DMS153 treated with DMSO at 0.1 percent for 48 hours (cell line): ENCODE data around the gene CD163.
"Not testable (repeated sequence)": the region's sequence is repeated elsewhere in the genome, so short reads cannot be mapped to it uniquely, and the experiment has no call there.

Experiments used
- DNase-seq: peaks from one replicate; lab custom pipeline; 2025; ENCODE audit not compliant: unreplicated experiment; lab: John Stamatoyannopoulos, UW

CD163 gene

DNA sequence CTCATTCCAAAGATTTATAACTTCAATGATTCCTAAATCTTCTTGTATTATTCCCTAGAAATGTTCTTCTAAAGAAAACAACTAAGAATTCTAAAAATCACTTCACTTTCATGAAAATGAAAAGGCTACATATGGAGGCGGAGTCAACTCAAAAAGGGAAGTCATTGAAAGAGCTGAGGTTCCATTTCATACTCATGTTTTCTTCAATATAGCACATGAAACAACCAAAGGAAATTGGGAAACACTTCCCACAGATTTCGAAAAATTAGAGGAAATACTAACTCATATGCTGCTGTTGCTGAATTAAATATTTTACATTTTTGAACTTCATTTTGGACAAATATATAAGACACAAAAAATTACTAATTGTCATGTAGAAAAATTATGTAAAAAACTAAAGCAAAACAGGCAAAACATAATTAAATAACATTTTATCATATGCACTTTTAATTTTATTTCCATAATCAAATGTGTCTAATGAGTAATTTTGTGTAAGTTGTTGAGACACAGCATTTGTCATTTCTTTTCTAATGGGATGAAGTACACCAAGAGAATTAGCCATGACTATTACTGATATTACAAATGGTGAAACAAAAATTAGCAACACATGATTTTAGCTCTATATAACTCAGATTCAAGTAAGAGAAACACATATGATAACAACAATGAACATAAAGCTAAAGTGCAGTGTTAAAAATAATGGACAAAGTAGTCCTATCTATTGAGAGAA lies at the start of gene CD163:
Gene CD163 (minus strand): TSS at position 92 of the 730 bp plus-strand sequence. CDS start 87 bp downstream, at position 5.
- no peak for DNase-seq

DNA sequence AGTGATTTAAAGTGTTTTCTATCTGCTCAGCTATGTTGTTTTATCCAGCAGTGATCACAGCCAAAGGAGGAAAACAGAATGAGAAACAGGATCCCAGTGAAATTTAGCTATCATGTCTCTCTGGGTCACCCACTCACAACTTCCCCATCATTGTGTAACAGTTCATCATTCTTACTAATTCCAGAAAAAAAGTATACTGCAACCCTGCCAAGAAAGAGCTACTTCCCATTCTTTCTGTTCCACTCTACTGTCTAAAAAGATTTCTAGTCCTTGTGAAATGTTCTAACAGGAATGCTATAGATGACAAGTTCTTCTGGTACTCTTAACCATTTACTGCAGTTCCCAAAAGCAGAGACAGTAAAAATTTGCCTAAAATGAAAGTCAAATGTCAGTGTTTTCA lies 39.2 kb upstream of the CD163 start:
- DNase-seq = no peak

DNA sequence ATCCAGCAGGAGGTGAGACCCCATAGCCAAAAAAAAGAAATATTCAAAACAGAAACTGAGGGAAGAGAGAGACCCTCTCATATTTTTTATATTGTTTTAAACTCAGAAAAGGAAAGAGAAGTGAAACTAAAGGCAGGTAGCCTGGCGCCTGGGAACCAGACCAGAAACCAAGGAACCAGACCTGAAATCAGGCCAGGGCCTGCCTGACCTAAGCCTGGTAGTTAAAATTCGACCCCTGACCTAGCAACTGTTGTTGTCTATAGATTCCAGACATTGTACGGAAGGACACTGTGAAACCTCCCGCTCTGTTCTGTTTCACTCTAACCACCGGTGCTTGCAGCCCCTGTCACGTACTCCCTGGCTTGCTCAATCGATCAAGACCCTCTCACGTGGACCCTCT lies 38.5 kb upstream of the CD163 start:
- no peak for DNase-seq

GRCh38 chr12:7514416-7514815 lies 10.8 kb upstream of the CD163 start:
- DNase-seq = no peak

- DNase-seq = no peak
These were observed 9.0 kb upstream of the CD163 start for GRCh38 chr12:7512553-7512952.

DNA sequence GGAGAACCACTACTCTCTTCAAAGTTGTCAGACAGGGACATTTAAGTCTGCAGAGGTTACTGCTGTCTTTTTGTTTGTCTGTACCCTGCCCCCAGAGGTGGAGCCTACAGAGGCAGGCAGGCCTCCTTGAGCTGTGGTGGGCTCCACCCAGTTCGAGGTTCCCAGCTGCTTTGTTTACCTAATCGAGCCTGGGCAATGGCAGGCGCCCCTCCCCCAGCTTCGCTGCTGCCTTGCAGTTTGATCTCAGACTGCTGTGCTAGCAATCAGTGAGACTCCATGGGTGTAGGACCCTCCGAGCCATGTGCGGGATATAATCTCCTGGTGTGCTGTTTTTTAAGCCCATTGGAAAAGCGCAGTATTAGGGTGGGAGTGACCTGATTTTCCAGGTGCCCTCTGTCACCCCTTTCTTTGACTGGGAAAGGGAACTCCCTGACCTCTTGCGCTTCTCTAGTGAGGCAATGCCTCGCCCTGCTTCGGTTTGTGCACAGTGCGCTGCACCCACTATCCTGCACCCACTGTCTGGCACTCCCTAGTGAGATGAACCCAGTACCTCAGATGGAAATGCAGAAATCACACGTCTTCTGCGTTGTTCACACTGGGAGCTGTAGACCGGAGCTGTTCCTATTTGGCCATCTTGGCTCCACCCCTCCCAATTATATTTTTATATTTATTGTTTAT lies 6.4 kb upstream of the CD163 start:
- DNase-seq = not testable (repeated sequence)

GRCh38 chr12:7502612-7503011 lies 965 bp downstream of the CD163 start:
- no peak for DNase-seq

GRCh38 chr12:7501031-7501588 lies 2.5 kb downstream of the CD163 start:
- no peak for DNase-seq

DNA sequence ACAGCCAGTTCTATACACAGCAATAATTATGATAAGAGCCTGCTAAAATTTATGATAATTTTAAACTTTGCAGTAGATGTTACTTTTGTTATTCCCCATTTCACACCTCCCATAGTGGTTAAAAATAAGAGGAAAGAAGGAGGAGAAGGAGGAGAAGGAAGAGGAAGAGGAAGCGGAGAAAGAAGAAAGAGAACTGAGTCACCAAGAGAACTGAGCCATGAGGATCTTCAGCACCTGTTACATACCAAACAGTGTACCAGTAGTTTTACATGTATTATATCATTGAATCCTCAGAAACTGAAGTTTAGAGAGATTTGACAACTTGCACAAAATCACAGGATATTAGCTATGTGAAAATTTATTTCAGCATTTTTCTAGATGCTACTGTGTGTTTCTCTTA lies 3.9 kb downstream of the CD163 start:
- no peak for DNase-seq

GRCh38 chr12:7498809-7499208 lies 4.8 kb downstream of the CD163 start:
- no peak for DNase-seq

DNA sequence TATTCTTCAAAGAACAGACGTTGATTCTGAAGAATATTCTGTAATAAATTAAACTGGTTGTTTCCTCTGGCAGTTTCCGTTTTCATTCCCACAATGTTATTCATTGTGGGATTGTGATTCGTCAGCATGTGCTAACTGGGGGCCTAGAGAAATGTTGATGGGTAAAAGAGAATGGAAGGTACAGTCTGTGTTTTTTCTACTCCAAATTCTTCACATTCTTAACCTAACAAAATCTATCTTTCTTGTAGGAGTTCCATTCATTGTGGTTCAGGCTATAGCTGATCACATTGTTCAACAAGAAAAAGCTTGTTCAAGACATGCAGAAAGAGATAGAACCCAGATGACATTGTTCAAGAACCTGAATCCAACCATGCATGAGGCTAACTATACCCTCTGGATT lies 5.9 kb downstream of the CD163 start:
- DNase-seq = no peak

GRCh38 chr12:7496451-7496850 lies 7.1 kb downstream of the CD163 start:
- DNase-seq = no peak

GRCh38 chr12:7495136-7495535 lies 8.4 kb downstream of the CD163 start:
- no peak for DNase-seq

- DNase-seq = no peak
These were observed 10.6 kb downstream of the CD163 start for GRCh38 chr12:7493006-7493405.

GRCh38 chr12:7486512-7486911 lies 17.1 kb downstream of the CD163 start:
- DNase-seq = no peak

DNA sequence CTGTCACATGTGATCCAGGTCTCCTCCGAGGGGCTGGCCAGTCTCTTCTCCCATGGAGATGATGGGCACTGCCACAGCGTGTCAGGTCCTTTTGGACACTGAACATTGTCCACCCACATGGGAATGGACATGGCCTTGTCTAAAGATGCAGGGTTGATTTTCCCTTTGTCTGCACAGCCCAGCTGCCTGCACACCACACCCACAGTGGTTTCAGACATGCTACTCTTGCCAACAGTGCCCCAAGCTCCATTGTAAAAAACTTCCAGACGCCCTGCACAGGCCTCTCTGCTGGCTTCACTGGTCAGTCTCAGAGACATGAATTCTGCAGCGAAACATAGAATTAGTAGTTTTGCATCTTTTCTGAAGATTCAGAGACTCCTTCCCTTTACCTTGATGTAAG lies 18.5 kb downstream of the CD163 start:
- no peak for DNase-seq

GRCh38 chr12:7483343-7483742 lies 20.2 kb downstream of the CD163 start:
- DNase-seq = no peak

- no peak for DNase-seq
These were observed 23.8 kb downstream of the CD163 start for GRCh38 chr12:7479771-7480170.

DNA sequence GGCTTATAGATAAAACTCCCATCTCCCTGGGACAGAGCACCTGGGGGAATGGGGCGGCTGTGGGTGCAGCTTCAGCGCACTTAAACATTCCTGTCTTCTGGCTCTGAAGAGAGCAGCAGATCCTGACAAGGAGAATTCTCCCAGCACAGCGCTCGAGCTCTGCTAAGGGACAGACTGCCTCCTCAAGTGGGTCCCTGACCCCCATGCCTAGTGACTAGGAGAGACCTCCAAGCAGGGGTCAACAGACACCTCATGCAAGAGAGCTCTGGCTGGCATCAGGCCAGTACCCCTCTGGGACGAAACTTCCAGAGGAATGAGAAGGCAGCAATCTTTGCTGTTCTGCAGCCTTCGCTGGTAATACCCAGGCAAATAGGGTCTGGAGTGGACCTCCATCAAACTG lies 31.5 kb downstream of the CD163 start:
- DNase-seq = no peak

DNA sequence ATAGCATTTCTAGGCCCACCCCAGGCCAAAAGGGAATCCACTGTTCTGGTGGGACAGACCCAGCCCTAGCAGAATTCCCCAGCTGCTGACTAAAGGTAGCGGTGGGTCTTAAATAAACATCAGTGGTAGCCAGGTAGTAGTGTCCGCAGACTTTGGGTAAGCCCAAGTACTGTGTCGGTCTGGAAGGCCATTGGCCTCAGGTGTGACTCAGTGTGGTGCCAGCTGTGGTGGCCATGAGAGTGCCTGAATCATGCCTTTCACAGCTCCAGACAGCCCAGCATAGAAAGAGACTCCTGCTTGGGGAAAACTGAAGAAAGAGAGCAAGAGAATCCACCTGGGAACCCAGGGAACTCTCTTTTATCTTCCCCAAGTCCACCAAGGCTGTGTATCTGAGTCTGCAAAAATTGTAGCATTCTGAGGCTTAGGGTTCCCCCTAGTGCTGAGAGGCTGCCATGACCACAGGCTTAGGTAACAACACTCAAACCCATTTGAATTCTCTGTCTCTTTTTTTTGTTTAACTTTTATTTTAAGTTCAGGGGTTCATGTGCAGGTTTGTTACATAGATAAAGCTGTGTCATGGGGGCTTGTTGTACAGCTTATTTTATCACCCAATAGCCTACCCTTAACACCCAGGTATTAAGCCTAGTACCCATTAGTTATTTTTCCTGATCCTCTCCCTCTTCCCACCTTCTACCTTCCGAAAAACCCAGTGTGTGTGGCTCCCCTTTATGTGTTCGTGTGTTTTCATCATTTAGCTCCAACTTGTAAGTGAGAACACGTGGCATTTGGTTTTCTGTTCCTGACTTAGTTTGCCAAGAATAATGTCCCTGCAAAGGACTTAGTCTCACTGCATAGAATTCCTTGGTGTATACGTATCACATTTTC lies 43.0 kb downstream of the CD163 start:
- DNase-seq = no peak

GRCh38 chr12:7459973-7460372 lies 43.6 kb downstream of the CD163 start:
- no peak for DNase-seq
